GDM1 (cell line): ENCODE results near the gene IRF6.

ENCODE experiments used
- DNase-seq: peaks from one replicate; lab custom pipeline; 2025; lab: John Stamatoyannopoulos, UW

IRF6 gene

DNA sequence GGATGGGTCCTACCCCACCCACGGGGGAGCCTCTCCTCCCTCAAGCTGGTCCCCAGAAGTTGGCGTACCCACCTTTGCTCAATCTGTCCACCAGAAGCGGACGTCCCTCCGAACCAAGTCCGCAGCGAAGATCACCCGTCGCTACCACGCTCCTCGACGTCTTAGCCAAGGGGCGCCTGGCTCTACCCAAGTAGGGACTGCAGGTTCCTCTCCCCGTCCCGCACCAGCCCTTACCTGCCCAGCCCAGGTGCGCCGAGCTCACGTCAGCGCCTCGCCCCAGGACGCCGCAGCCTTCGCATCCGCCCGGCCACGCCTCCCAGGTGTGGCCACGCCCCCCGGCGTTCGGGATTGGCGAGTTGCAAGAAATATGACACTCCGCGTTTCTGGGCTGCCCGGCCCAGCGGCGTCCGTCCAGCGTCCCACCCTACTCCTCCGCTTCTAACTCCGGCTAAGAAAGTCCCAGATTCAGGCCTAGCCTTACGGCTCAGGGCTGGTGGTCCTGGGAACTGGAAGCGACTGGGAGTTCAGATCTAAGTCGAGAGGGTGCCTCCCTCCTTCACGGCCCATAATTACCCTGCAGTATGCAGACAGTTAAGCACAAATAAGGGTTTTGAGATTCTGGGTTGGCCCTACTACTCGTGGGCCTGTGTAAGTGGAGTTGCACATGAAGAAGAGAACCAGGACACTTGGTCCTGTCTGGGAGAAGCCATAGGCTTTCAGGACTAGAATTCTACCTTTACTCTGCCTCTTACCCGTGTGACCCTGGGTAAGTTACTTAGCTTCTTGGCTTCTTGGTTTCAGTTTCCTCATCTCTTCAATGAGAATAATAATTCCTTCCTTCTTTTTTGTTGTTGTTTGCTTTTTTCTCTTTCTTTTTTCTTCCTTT lies at the start of gene IRF6:
IRF6 (minus strand) TSS at position 268 of the 886 bp plus-strand sequence. CDS start 4,729 bp downstream, outside the sequence.
- no peak for DNase-seq

DNA sequence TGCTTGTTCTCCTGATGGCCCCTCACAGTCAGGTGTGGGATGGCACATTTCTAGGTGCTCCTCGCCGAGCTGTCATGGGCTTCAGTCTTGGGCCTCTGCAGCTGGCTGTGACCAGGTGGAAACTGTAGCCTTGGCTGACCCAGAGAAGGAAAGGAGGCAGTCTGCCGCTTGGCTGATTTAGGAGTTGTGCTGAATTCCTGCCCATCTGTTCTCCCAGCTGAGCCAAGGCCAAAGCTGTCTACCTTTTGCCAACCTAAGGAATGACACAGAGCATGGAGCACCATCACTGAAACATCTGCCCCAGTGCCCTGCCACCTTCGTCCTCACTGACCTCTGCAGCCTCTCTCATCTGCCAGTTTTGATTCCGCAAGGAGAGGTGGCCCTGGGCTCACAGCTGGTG lies 49.7 kb upstream of the IRF6 start:
- no peak for DNase-seq

- DNase-seq = no peak
Observed at GRCh38 chr1:209855006-209855405, 49.1 kb upstream of the IRF6 start.

DNA sequence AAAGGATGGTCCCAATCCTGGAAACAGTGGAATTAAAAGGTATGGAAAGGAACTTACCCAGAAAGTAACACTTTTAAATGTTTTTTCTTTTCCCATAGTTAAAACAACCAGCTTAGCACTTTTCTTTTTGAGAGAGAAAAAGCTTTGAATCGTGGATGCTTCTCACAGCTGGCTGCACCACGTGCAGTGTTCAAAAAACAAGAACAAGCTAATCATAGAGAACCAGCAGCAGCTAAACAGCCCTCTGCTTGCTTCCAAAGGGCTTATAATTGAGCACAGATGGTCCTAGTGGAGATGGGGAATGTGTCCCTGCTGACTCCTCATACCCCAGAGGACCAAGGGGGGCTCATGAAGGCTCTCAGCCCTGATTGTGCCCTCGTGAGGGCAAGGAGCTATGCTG lies 48.3 kb upstream of the IRF6 start:
- DNase-seq = no peak

GRCh38 chr1:209853676-209854075 lies 47.7 kb upstream of the IRF6 start:
- DNase-seq = no peak

GRCh38 chr1:209850342-209850979 lies 44.5 kb upstream of the IRF6 start:
- DNase-seq = no peak

GRCh38 chr1:209849388-209849787 lies 43.4 kb upstream of the IRF6 start:
- DNase-seq = no peak

GRCh38 chr1:209845408-209845725 lies 39.4 kb upstream of the IRF6 start:
- DNase-seq = no peak

- no peak for DNase-seq
Observed at GRCh38 chr1:209844695-209845407, 38.9 kb upstream of the IRF6 start.

GRCh38 chr1:209840611-209841010 lies 34.7 kb upstream of the IRF6 start:
- DNase-seq = no peak

DNA sequence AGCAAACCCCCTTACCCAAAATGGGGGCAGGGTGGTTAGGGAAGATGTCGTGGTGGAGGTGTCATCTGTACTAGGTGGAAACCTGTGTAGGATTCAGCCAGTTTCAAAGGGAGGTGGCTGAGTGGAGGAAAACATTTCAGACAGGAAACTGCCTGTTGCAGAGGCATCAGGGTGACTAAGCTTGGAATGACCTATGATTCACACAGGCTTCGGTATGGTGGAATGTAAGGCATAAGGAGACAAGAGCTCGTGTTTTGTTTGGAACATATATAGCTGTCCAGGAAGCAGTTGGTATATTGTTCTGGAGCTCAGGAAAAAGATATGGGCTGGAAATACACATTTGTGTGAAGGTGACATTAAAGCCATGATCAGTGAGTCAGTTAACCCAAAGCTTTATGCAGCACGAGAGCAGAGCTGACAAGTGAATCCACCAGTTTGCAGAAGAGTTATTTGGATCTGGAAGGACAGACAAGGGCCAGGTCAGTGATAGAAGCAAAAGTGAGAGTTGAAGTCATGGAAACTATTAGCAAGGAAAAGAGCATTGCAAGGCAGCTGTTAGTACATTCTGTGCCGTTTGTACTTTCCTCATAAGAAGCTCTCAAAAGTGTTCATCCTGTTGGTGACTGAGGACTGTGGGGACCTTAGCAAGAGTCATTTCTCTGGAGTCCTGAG lies 34.1 kb upstream of the IRF6 start:
- DNase-seq = no peak

GRCh38 chr1:209838537-209838936 lies 32.6 kb upstream of the IRF6 start:
- no peak for DNase-seq

DNA sequence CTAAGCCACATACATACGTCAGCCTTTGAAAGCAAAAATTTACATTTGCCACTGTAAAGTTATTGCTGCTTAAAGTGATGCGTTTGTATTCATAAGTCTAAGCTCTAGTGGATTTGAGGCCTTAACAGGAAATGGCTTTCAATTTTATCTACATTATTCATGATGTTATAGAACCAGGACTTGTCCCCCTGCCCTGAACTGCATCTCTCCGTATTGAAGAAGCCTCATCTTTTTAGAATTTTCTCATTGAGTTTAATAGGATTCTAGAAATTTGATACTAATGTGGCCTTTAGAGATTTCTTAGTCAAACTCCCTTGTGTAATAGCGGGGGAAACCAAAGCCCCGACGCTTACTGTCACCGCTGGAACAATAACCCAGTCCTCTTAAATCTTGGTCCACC lies 31.7 kb upstream of the IRF6 start:
- no peak for DNase-seq

GRCh38 chr1:209835782-209836298 lies 29.9 kb upstream of the IRF6 start:
- no peak for DNase-seq

- DNase-seq = no peak
Observed at GRCh38 chr1:209831615-209832014, 25.7 kb upstream of the IRF6 start.

- no peak for DNase-seq
Observed at GRCh38 chr1:209830722-209831121, 24.8 kb upstream of the IRF6 start.

- no peak for DNase-seq
Observed at GRCh38 chr1:209829716-209830115, 23.8 kb upstream of the IRF6 start.

DNA sequence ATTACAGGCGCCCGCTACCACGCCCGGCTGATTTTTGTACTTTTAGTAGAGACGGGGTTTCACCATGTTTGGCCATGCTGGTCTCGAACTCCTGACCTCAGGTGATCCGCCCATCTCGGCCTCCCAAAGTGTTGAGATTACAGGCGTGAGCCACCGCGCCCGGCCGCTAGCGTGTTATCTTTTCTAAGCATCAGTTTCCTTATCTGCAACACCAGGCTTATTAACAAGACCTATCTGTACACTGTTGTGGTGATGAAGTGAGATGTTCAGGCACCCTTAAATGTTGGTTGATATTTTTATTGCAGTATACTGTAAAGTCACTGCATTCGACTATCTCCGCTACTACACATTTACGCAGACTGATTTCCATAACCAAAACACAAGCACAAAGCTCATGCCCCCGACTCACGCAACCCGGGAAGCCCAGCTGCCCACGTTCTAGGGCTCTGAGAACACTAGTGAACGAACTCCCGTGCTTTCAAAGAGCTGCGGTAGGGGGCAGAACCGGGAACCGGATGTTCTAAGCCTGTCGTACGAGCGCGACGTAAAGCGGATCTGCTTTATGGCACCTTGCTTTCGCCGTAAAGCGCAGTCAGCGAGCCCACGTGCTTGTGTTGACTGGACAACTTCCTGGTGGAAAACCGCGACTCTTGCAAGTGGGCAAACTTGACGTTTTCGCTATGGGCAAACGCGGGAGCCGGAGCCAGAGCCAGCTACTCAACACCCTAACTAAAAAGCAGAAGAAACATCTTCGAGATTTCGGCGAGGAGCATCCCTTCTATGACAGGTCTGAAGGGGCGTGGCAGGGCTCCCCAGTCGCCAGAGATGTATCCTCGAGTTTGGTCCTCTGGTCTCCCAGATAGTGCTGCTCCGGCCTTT lies 21.7 kb upstream of the IRF6 start, which contains the start of gene UTP25:
UTP25 (plus strand) TSS at position 589 of the 879 bp plus-strand sequence; CDS start at position 681, 92 bp downstream.
- DNase-seq = peak; percentile 90

DNA sequence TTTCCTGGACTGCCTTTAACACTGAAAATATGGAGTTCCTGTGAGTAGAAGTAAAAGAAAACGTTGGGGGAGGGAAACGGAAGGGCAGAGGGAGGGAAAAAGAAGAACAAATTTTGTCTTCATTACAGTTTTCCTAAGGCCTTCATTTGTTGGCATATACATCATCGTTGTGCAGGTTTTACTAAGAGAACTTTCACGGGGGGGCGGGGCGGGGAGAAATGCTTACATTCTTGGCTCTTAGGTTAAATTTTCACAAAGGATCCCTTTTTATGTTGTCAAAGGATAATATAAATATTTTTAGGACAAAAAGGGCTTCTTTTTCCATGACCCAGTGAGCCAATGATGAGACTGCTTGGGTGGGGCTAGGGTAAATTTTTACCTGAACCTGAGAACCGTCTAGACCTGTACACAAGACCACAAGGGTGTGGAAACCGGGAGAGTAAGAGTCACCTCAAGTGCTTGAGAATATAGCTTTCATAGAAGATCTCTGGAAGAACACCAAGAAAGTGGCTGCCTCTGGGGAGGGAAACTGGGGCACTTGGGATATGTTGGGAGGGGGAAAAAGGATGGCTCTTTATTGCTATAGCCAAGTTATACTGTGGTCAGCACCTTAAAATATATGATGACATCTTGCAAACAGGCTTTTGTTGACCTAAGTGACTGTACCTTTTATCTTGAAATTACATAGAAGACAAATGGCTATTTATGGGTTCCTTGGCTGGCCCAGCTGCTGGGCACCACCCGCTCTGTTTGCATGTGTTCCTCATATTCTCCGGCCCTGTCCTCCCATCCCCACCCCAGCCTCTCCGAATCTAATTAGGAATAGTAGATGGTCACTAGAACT lies 19.9 kb upstream of the IRF6 start:
- DNase-seq = no peak
